ENCODE results near the gene GNL3. TPM values are rescaled to one million over a fixed set of nuclear protein-coding genes. Genes with fewer than 3 reads are reported as not detected.
A peak's percentile ranks its signal among the peaks of the same experiment; 100 is the strongest.

GNL3 gene
- polyA plus RNA-seq, 3 donors from 2014 or later, result 27.4 to 43.3 (median 28.0) TPM

DNA sequence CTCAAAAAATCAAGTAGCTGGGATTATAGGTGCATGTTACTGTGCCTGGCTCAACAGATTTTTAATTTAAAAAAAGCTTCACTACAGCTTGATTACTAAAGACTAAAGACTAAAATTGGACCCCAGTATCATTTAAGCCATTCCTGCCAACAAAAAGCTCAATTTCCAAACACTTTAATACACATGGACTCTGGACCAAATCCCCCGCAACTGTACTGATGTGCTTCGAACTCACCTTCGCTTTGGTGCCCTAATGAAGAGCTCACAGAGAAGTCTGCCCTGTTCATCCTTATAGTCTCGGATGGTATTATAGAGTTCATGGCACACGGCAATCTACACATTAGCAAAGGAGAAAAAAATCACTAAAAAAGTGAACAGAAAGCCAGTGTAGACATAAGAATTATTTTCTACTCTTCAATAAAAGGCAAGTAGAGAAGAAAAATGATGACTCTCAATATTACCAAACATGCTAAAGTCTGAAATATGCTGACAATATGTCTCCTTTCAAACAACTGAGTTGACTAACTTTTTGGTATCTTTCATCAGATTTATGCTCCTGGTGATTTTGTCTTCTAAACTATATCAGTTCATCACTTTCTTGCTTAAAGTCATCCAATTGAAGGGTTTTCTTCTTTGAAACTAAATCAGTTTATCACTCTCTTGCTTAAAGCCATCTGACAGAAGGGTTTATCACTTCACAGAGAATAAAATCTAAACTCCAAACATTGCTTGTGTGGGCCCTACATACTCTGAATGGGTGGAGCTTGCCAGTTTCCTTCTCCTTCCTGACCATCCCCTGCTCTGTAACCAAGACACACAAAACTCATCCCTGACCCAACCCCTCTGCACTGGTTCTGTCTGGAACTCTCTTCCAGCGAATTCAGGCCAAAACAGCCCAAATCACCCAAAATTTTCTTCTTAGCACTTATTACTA, 7.3 kb upstream of the GNL3 start:
- Mint-ChIP-seq H3K9me3 (no peaks in the 10 kb centered on the region), H3K4me3 (no peak overlapping the region), H3K27me3 (ENCODE audit: low read depth in 3 of 3) (peaks cover 0 to 2% (median 0%) of the 10 kb centered on the region in 3 donors), H3K27ac (peak overlapping the region in 2 of 6 donors; percentile 37 to 53), H3K4me1 (peaks cover 18 to 25% of the 10 kb centered on the region in 2 donors), H3K36me3 (peaks cover 26 to 35% (median 28%) of the 10 kb centered on the region in 3 donors)
- no peak for DNase-seq

DNA sequence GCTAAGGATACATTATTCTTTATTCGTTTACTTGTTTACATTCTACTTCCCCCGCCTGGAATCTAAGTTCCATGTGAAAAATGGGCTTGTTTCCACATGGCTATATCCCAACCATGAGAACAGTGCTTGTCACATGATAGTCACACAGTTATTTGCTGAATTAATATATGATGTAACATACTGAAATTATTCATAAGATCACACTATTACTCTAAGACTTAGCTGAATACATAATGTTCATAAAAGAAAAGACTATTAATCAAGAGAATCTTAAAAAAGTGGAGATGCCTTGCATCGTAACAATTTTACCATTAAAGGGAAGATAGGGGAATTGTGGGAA, 6.7 kb upstream of the GNL3 start:
- peaks cover 0 to 2% (median 0%) of the 10 kb centered on the region in 3 donors for H3K27me3 Mint-ChIP-seq (ENCODE audit: low read depth in 3 of 3)
- H3K4me1 Mint-ChIP-seq, result peaks cover 23 to 29% of the 10 kb centered on the region in 2 donors
- no peaks in the 10 kb centered on the region for H3K9me3 Mint-ChIP-seq
- no peak overlapping the region for H3K4me3 Mint-ChIP-seq
- peaks cover 26 to 35% (median 28%) of the 10 kb centered on the region in 3 donors for H3K36me3 Mint-ChIP-seq
- peak overlapping the region in 2 of 6 donors; percentile 1 to 47 for H3K27ac Mint-ChIP-seq
- DNase-seq, result no peak

DNA sequence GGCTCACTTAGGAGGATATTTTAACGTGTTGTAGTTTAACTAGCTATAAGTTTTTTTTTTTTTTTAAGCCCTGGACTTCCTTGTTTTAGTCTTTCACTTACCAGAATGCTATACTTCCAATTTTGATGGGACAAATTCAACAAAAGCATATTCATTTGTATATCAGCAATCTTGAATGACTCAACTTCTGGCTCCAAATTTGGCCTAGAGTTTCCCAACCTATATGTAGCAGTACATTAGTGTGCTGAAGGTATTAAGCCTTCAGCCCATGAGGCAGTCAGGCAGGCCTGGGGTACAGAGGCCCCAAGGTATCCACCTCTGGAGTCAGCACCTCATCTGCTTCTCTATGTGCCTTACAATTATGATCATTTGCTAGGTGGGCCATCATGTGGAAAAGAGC, 6.0 kb upstream of the GNL3 start:
- Mint-ChIP-seq H3K36me3 (peaks cover 26 to 35% (median 28%) of the 10 kb centered on the region in 3 donors), H3K9me3 (no peaks in the 10 kb centered on the region), H3K4me1 (peaks cover 29 to 35% of the 10 kb centered on the region in 2 donors), H3K4me3 (no peak overlapping the region), H3K27ac (peak overlapping the region in 4 of 6 donors; percentile 54 to 80 (median 60)), H3K27me3 (ENCODE audit: low read depth in 3 of 3) (peaks cover 0 to 2% (median 0%) of the 10 kb centered on the region in 3 donors)
- no peak for DNase-seq

DNA sequence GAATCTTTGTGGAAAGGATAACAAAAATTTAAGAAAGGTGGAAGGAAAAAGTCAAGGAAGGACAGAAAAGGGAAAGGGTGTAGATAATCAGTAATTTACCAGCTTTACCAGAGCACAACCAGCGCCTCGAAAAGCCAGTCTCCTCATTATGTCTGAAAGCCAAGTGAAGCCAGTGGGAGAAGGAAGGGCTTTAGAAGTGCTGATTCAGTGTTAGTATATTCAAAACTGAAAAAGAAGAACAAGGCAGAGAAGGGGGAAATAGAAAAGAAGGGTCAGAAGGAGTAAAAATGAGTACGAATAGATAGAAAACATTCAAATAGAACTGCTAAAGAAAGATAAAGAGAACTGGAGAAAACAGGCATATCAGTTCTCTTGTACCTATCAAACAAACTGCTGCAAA, 4.2 kb upstream of the GNL3 start:
- peak overlapping the region in 1 of 5 donors; percentile 18 for H3K4me3 Mint-ChIP-seq
- H3K36me3 Mint-ChIP-seq, result peaks cover 18 to 21% (median 18%) of the 10 kb centered on the region in 3 donors
- peaks cover 5 to 12% (median 7%) of the 10 kb centered on the region in 3 donors for H3K27me3 Mint-ChIP-seq (ENCODE audit: low read depth in 3 of 3)
- H3K4me1 Mint-ChIP-seq, result peaks cover 39 to 50% of the 10 kb centered on the region in 2 donors
- DNase-seq, result no peak
- peak overlapping the region; percentile 7 to 71 (median 56) for H3K27ac Mint-ChIP-seq
- H3K9me3 Mint-ChIP-seq, result no peaks in the 10 kb centered on the region

DNA sequence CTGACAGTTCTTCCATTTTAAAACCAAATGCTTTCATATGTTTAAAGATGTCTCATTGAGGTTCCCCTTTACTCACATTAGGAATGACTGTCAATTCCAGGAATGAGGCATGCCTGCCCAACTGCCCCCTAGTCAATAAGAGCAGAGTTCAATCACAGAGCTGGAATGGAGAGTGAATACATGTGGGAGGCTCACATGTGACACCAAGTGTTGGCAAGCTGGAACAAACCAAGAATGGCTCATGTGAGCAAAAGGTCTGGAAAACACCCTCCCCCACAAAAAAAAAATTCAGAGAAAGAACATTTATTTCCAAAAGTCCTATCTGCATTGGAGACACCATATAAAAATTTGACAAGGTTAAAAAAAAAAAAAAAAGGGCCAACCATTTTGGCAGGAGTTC, 3.8 kb upstream of the GNL3 start:
- peaks cover 14 to 17% (median 14%) of the 10 kb centered on the region in 3 donors for H3K36me3 Mint-ChIP-seq
- peaks cover 42 to 55% of the 10 kb centered on the region in 2 donors for H3K4me1 Mint-ChIP-seq
- peaks cover 5 to 12% (median 7%) of the 10 kb centered on the region in 3 donors for H3K27me3 Mint-ChIP-seq (ENCODE audit: low read depth in 3 of 3)
- no peaks in the 10 kb centered on the region for H3K9me3 Mint-ChIP-seq
- H3K4me3 Mint-ChIP-seq, result no peak overlapping the region
- no peak for DNase-seq
- peak overlapping the region; percentile 17 to 71 (median 56) for H3K27ac Mint-ChIP-seq

DNA sequence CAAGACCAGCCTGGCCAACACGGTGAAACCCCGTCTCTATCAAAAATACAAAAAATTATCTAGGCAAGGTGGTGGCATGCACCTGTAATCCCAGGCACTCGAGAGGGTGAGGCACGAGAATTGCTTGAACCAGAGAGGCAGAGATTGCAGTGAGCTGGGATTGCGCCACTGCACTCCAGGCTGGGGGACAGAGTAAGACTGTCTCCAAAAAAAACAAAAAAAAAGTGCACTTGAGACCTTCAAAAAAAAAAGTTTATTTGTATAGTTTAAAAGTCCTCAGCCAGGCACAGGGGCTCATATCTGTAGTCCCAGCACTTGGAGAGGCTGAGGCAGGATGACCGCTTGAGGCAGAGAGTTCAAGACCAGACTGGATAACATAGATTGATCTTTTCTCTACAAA, 2.2 kb upstream of the GNL3 start:
- Mint-ChIP-seq H3K27ac (peak overlapping the region; percentile 45 to 99 (median 96)), H3K4me1 (peaks cover 44 to 59% of the 10 kb centered on the region in 2 donors), H3K36me3 (peaks cover 5 to 17% (median 12%) of the 10 kb centered on the region in 3 donors), H3K27me3 (ENCODE audit: low read depth in 3 of 3) (peaks cover 5 to 12% (median 7%) of the 10 kb centered on the region in 3 donors), H3K4me3 (peak overlapping the region in 2 of 5 donors; percentile 14 to 38), H3K9me3 (no peaks in the 10 kb centered on the region)
- no peak for DNase-seq

DNA sequence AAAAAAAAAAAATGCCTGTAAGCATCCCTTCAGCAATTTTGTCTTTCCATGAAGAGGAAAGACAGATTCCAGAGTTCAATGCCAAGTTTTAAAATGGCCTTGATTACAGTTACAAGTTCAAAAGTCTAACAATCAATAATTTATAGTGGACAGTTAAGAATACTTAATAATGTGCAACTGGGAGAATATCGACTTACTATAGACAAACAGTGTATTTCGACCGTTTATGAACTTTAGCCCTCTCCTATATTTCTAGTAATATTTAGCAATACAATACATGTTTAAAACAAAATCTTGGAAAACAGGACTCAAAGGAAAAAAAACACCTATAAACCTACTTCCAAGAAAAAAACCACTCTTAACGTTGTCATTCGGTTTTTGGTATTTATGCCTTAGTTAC, 1.6 kb upstream of the GNL3 start:
- no peaks in the 10 kb centered on the region for H3K9me3 Mint-ChIP-seq
- peaks cover 5 to 12% (median 7%) of the 10 kb centered on the region in 3 donors for H3K27me3 Mint-ChIP-seq (ENCODE audit: low read depth in 3 of 3)
- H3K27ac Mint-ChIP-seq, result peak overlapping the region; percentile 93 to 99 (median 96)
- peaks cover 43 to 55% of the 10 kb centered on the region in 2 donors for H3K4me1 Mint-ChIP-seq
- H3K4me3 Mint-ChIP-seq, result peak overlapping the region; percentile 38 to 97 (median 93)
- DNase-seq, result no peak
- H3K36me3 Mint-ChIP-seq, result peaks cover 1 to 19% (median 13%) of the 10 kb centered on the region in 3 donors

DNA sequence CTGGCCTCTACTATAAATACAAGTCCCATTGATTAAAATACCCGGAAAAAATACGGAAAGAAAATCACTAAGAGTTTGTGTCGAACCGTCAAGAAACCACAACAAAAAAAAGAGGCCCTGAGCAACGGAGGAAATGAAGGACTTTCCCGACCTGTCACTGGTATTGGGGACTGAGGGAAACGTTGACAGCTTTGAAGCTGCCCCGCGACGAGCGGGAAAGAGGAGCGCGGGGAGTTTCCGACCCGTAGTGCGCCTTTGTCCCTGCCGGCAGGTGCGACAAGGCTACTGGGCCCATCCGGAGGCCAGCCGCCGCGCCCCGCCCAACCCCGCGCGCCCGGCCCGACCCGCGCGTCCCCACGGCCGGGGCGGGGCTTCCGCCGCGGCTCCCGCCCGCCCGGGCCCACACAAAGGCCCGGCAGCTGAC, 535 bp upstream of the GNL3 start:
- Mint-ChIP-seq H3K4me3 (peak overlapping the region; percentile 85 to 97 (median 93)), H3K36me3 (peaks cover 8 to 22% (median 15%) of the 10 kb centered on the region in 3 donors), H3K9me3 (no peaks in the 10 kb centered on the region), H3K27me3 (ENCODE audit: low read depth in 3 of 3) (peaks cover 5 to 12% (median 7%) of the 10 kb centered on the region in 3 donors), H3K27ac (peak overlapping the region; percentile 93 to 99 (median 96)), H3K4me1 (peaks cover 37 to 53% of the 10 kb centered on the region in 2 donors)
- peak; percentile 79 to 81 (median 79) for DNase-seq

DNA sequence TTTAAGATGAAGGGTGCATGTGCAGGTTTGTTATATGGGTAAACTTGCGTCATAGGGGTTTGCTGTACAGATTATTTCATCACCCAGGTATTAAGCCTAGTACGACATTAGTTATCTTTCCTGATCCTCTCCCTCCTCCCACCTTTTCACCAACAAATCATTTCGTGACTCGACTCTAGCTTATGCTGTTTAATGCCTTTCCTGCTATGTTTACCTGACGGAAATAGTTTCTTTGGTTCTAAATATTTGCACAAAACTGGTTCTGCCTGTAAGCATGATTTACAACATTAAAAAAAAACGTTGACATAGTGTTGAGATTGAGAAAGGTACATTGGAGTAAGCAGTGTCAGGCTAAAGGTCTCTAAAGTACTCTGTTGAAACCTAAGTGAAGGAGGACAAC, 2.4 kb downstream of the GNL3 start:
- peaks cover 14 to 41% (median 34%) of the 10 kb centered on the region in 3 donors for H3K36me3 Mint-ChIP-seq
- no peaks in the 10 kb centered on the region for H3K9me3 Mint-ChIP-seq
- peak overlapping the region in 3 of 6 donors; percentile 11 to 49 (median 48) for H3K27ac Mint-ChIP-seq
- peaks cover 27 to 34% of the 10 kb centered on the region in 2 donors for H3K4me1 Mint-ChIP-seq
- no peak for DNase-seq
- H3K4me3 Mint-ChIP-seq, result no peak overlapping the region
- peaks cover 5 to 12% (median 5%) of the 10 kb centered on the region in 3 donors for H3K27me3 Mint-ChIP-seq (ENCODE audit: low read depth in 3 of 3)

DNA sequence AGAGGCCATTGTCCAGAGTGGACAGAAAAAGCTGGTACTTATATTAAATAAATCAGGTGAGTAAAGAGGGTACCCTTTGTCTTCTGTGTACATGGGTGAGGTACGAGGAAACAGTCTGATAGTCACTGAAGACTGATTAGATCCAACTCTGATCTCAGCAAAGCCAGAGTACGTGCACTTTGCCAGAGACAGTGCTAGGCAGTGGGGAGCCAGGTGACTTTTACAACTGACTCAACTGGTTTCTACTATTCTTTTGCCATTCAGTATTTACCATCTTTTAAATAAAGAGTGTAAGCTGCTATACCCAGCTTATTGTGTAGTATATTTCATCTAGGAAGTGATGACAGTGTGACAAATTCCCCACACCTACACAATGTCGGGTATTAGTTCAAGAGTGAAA, 3.3 kb downstream of the GNL3 start:
- Mint-ChIP-seq H3K4me3 (no peak overlapping the region), H3K9me3 (no peaks in the 10 kb centered on the region), H3K27me3 (ENCODE audit: low read depth in 3 of 3) (peaks cover 5 to 12% (median 5%) of the 10 kb centered on the region in 3 donors), H3K27ac (peak overlapping the region in 1 of 6 donors; percentile 53), H3K4me1 (peaks cover 23 to 31% of the 10 kb centered on the region in 2 donors), H3K36me3 (peaks cover 20 to 50% (median 40%) of the 10 kb centered on the region in 3 donors)
- no peak for DNase-seq

DNA sequence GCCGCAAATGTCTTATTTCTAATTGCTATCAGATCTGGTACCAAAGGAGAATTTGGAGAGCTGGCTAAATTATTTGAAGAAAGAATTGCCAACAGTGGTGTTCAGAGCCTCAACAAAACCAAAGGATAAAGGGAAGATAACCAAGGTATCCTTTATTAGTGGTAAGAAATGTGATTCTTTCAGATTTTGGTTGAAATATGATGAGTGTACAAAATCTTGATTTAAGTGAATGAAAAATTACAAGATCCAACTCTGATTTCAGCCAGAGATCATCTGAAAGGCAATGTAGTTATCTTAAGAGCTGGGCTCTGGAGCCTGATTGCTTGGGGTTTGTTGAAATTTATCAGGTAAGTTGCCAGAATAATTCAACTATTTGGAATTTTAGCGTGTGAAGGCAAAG, 4.7 kb downstream of the GNL3 start:
- no peak overlapping the region for H3K4me3 Mint-ChIP-seq
- H3K9me3 Mint-ChIP-seq, result no peaks in the 10 kb centered on the region
- H3K27ac Mint-ChIP-seq, result peak overlapping the region in 1 of 6 donors; percentile 52
- no peak for DNase-seq
- peaks cover 17 to 22% of the 10 kb centered on the region in 2 donors for H3K4me1 Mint-ChIP-seq
- H3K36me3 Mint-ChIP-seq, result peaks cover 24 to 64% (median 55%) of the 10 kb centered on the region in 3 donors
- H3K27me3 Mint-ChIP-seq (ENCODE audit: low read depth in 3 of 3), result peaks cover 5 to 8% (median 5%) of the 10 kb centered on the region in 3 donors

DNA sequence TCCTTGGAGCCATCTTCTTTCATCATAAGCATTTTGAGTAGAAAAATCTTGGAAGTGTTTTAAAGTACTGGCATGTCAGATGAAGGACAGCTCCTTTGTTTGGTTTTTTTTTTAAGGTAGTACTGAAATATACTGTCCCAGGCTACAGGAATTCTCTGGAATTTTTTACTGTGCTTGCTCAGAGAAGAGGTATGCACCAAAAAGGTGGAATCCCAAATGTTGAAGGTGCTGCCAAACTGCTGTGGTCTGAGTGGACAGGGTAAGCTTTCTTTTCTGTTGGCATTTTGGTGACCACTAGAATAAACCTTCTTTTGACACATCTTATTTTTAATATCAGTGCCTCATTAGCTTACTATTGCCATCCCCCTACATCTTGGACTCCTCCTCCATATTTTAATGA, 7.2 kb downstream of the GNL3 start:
- H3K36me3 Mint-ChIP-seq, result peaks cover 24 to 73% (median 54%) of the 10 kb centered on the region in 3 donors
- no peak overlapping the region for H3K4me3 Mint-ChIP-seq
- H3K9me3 Mint-ChIP-seq, result no peaks in the 10 kb centered on the region
- DNase-seq, result no peak
- no peaks in the 10 kb centered on the region for H3K27me3 Mint-ChIP-seq (ENCODE audit: low read depth in 3 of 3)
- H3K4me1 Mint-ChIP-seq, result peaks cover 24 to 30% of the 10 kb centered on the region in 2 donors
- H3K27ac Mint-ChIP-seq, result peak overlapping the region in 2 of 6 donors; percentile 6 to 55

DNA sequence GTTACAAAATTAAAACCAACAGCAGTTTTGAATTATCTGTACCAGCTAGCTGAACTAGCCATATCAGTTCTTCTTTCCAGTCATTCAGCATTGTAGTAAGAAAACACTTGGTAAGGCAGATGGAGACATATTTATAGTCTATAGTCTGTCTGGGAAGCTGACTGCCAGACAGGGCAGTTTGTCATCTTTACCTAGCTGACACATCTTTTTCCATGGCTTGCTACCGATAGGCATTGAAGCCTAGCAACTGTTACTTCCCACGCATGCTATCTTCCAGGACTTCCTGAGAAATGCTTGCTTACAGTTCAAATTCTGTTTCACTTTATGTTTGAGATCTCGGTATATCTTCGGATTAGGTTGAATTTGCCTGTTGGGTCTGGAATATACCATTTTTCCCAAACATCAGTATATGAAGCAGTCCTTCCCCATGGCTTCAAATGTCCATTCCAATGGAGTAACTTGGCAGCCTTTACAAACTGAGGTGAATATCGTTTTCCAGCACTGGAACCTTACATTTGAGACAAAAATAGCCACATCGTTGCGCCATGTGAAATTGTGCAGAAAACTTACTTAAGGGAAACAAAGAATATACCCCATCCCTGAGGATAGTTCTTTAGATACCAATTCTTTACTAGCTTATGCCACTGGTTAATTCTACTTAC, 8.8 kb downstream of the GNL3 start:
- Mint-ChIP-seq H3K27me3 (ENCODE audit: low read depth in 3 of 3) (no peaks in the 10 kb centered on the region), H3K27ac (peak overlapping the region in 3 of 6 donors; percentile 29 to 57 (median 40)), H3K4me1 (peaks cover 24 to 30% of the 10 kb centered on the region in 2 donors), H3K4me3 (no peak overlapping the region), H3K9me3 (no peaks in the 10 kb centered on the region), H3K36me3 (peaks cover 20 to 58% (median 43%) of the 10 kb centered on the region in 3 donors)
- no peak for DNase-seq

Data from immature natural killer cell (primary cell).